Keratinocyte (primary cell): ENCODE data around the gene RABEP1. TPM values are rescaled to one million over a fixed set of nuclear protein-coding genes. Genes with fewer than 3 reads are reported as not detected.

Experiments used
- DNase-seq: peaks from one replicate; pipeline ENCODE4 v3.0.0-alpha.2; 2011; ENCODE audit warnings: low read depth, missing footprints, low spot score
- FAIRE-seq: peaks from 2 replicates; lab custom pipeline; 2011; peaks lifted over from hg19 to GRCh38; lab: Jason Lieb, UNC
- H2AFZ ChIP-seq: 2 replicates; pipeline ENCODE4 v1.6.0; 2012; ENCODE audit warnings: low read length, control low read depth, inconsistent platforms; ENCODE audit not compliant: control insufficient read depth
- H3K27ac ChIP-seq: 2 replicates; pipeline ENCODE4 v1.5.1; 2011; ENCODE audit warnings: low read length; ENCODE audit not compliant: control insufficient read depth, insufficient read depth
- H3K27me3 ChIP-seq: 3 replicates; pipeline ENCODE4 v1.6.0; 2011; ENCODE audit warnings: low read length; ENCODE audit not compliant: control insufficient read depth, insufficient read depth; ENCODE audit errors: extremely low read depth
- H3K36me3 ChIP-seq, 2 experiments: 2 replicates in 1 of 2; 3 replicates in 1 of 2; pipeline ENCODE4 v1.5.1; 2011; ENCODE audit warnings: low read length in 2 of 2, mild to moderate bottlenecking in 1 of 2; ENCODE audit not compliant: control insufficient read depth in 2 of 2, insufficient read depth in 2 of 2; ENCODE audit errors: extremely low read depth in 1 of 2
- H3K4me1 ChIP-seq: 3 replicates; pipeline ENCODE4 v1.5.1; 2011; ENCODE audit warnings: low read length; ENCODE audit not compliant: control insufficient read depth, insufficient read depth; ENCODE audit errors: extremely low read depth
- H3K4me2 ChIP-seq: 3 replicates; pipeline ENCODE4 v1.6.0; 2011; ENCODE audit warnings: low read depth, low read length; ENCODE audit not compliant: control insufficient read depth, insufficient read depth; ENCODE audit errors: extremely low read depth
- H3K4me3 ChIP-seq, 3 experiments: fragments of 200-600 bp in 1 of 3; sonication (generic) in 1 of 3; 2 replicates in 2 of 3; 3 replicates in 1 of 3; pipeline ENCODE4 v1.5.1; 2011 to 2016; ENCODE audit warnings: low read length in 3 of 3, mild to moderate bottlenecking in 3 of 3, control low read depth in 2 of 3, inconsistent platforms in 1 of 3, low read depth in 1 of 3, mixed read lengths in 1 of 3, mixed run types in 1 of 3, moderate library complexity in 1 of 3; ENCODE audit not compliant: control insufficient read depth in 2 of 3, insufficient read depth in 2 of 3; ENCODE audit errors: extremely low read depth in 1 of 3
- H3K79me2 ChIP-seq: 2 replicates; pipeline ENCODE4 v1.6.0; 2012; ENCODE audit warnings: low read length; ENCODE audit not compliant: control insufficient read depth, insufficient read depth
- H3K9ac ChIP-seq: 3 replicates; pipeline ENCODE4 v1.6.0; 2011; ENCODE audit warnings: low read length; ENCODE audit not compliant: control insufficient read depth, insufficient read depth; ENCODE audit errors: extremely low read depth
- H3K9me1 ChIP-seq: 3 replicates; pipeline ENCODE4 v1.6.0; 2011; ENCODE audit warnings: low read length; ENCODE audit not compliant: control insufficient read depth, insufficient read depth; ENCODE audit errors: extremely low read depth
- H3K9me3 ChIP-seq: 2 replicates; pipeline ENCODE4 v1.5.1; 2012; ENCODE audit warnings: low read depth, low read length; ENCODE audit not compliant: control insufficient read depth
- H4K20me1 ChIP-seq: 3 replicates; pipeline ENCODE4 v1.6.0; 2011; ENCODE audit warnings: low read length; ENCODE audit not compliant: control insufficient read depth, insufficient read depth; ENCODE audit errors: extremely low read depth
- EZH2 ChIP-seq: IDR thresholded peaks from one replicate; pipeline ENCODE4 v1.6.1; 2012; ENCODE audit warnings: inconsistent platforms, mild to moderate bottlenecking, low read length, moderate library complexity
- dilution Hi-C: fragments of 300-500 bp; cut with MboI; formaldehyde crosslinking; loops from one replicate; pipeline ENCODE4 v1.7.0; 2020; ENCODE audit warnings: low sequenced_read_pairs; ENCODE audit not compliant: extremely low pct_ligation_motif_present
- polyA plus RNA-seq, 5 experiments: library from polyadenylated mRNA; depleted of rRNA in 3 of 5; stranded (reverse) in 3 of 5; stranded (forward) in 1 of 5; unstranded in 1 of 5; fragments of >200 nt; gene quantifications; 1 replicate in 1 of 5; 2 replicates in 3 of 5; 3 replicates in 1 of 5; pipeline versions ENCODE4 v1.2.1 to v1.2.3, GENCODE V29; 2011 to 2012; ENCODE audit warnings: missing spikeins in 2 of 5, low read depth in 1 of 5, low replicate concordance in 1 of 5
- TF ChIP-seq, protein P1 (sequence below), 3 experiments: IDR thresholded peaks in 1 of 3; conservative IDR thresholded peaks in 1 of 3; optimal IDR thresholded peaks in 1 of 3; 2 replicates in 2 of 3; 3 replicates in 1 of 3; pipeline versions ENCODE3 to v1.5.1; 2011; ENCODE audit warnings: low read length in 3 of 3, mild to moderate bottlenecking in 3 of 3, moderate library complexity in 2 of 3, control low read depth in 1 of 3, inconsistent platforms in 1 of 3; ENCODE audit not compliant: insufficient read depth in 2 of 3; ENCODE audit errors: extremely low read depth in 1 of 3

Gene RABEP1
- polyA plus RNA-seq, 1 donor (not counting 4 experiments of a cell fraction or from before 2014, with no cell fraction given): 27.1 TPM

DNA sequence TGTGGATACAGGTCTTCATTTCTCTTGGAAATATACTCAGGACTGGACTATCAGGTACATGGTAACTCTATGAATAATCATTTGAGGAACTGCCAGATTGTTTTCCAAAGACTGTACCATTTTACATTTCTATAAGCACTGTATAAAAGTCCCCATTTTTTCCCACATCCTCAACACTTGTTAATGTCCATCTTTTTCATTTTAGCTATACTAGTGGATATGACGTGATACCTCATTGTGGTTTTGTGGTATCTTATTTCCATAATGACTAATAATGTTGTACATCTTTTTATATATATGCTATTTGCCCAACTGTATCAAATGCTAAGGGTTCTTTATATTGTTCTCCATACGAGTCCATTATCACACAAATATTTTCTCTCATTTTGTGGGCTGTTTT is 114.5 kb downstream of the RABEP1 start:
- no peak for DNase-seq
- H3K79me2 ChIP-seq: no peaks in the 10 kb centered on the region
- H3K4me3 ChIP-seq: no peak overlapping the region
- H3K9me3 ChIP-seq: no peaks in the 10 kb centered on the region
- no peaks in the 10 kb centered on the region for H4K20me1 ChIP-seq
- no peak overlapping the region for H3K4me2 ChIP-seq
- no peaks in the 10 kb centered on the region for H3K9me1 ChIP-seq
- no peaks in the 10 kb centered on the region for H3K27me3 ChIP-seq
- no peak overlapping the region for H3K9ac ChIP-seq
- no peak for FAIRE-seq
- no peak overlapping the region for H3K27ac ChIP-seq
- no peaks in the 10 kb centered on the region for H3K4me1 ChIP-seq
- dilution Hi-C loops: no loop called here
- no peak for TF ChIP-seq EZH2
- TF ChIP-seq, protein P1, sequence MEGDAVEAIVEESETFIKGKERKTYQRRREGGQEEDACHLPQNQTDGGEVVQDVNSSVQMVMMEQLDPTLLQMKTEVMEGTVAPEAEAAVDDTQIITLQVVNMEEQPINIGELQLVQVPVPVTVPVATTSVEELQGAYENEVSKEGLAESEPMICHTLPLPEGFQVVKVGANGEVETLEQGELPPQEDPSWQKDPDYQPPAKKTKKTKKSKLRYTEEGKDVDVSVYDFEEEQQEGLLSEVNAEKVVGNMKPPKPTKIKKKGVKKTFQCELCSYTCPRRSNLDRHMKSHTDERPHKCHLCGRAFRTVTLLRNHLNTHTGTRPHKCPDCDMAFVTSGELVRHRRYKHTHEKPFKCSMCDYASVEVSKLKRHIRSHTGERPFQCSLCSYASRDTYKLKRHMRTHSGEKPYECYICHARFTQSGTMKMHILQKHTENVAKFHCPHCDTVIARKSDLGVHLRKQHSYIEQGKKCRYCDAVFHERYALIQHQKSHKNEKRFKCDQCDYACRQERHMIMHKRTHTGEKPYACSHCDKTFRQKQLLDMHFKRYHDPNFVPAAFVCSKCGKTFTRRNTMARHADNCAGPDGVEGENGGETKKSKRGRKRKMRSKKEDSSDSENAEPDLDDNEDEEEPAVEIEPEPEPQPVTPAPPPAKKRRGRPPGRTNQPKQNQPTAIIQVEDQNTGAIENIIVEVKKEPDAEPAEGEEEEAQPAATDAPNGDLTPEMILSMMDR (optimal IDR thresholded peaks at IDR 0.05 in 1 of 3, IDR thresholded peaks at IDR 0.05 in 1 of 3, conservative IDR thresholded peaks at IDR 0.05 in 1 of 3; ENCODE audit: extremely low read depth in 1 of 3, insufficient read depth in 2 of 3, low read length in 3 of 3): no peak
- H2AFZ ChIP-seq: no peak overlapping the region
- H3K36me3 ChIP-seq: peaks cover 13 to 20% of the 10 kb centered on the region in 2 experiments

DNA sequence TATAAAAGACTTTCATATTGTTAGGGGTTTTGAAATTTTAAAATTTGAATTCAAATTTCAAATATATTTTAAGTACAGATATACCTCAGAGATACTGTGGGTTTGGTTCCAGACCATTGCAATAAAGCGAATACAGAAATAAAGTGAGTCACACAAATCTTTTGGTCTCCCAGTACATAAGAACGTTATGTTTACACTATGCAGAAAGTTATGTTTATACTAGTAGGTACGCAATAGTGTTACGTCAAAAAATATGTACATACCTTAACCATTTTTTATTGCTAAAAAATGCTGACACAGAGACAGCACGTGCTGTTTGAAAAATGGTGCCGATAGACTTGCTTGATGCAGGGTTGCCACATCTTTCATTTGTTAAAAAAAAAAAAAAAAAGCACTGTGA is 117.7 kb downstream of the RABEP1 start:
- no peaks in the 10 kb centered on the region for H4K20me1 ChIP-seq
- no peaks in the 10 kb centered on the region for H3K9me1 ChIP-seq
- no peaks in the 10 kb centered on the region for H3K9me3 ChIP-seq
- H3K4me3 ChIP-seq: no peak overlapping the region
- FAIRE-seq (no peak), DNase-seq (no peak)
- H3K36me3 ChIP-seq: peaks cover 14 to 28% of the 10 kb centered on the region in 2 experiments
- dilution Hi-C loops: no loop called here
- H3K9ac ChIP-seq: no peak overlapping the region
- no peaks in the 10 kb centered on the region for H3K27me3 ChIP-seq
- TF ChIP-seq, protein P1 (optimal IDR thresholded peaks at IDR 0.05 in 1 of 3, IDR thresholded peaks at IDR 0.05 in 1 of 3, conservative IDR thresholded peaks at IDR 0.05 in 1 of 3; ENCODE audit: extremely low read depth in 1 of 3, insufficient read depth in 2 of 3, low read length in 3 of 3): no peak
- no peak for TF ChIP-seq EZH2
- peaks cover 2% of the 10 kb centered on the region for H3K79me2 ChIP-seq
- no peaks in the 10 kb centered on the region for H3K4me1 ChIP-seq
- no peak overlapping the region for H3K27ac ChIP-seq
- H3K4me2 ChIP-seq: no peak overlapping the region
- no peak overlapping the region for H2AFZ ChIP-seq
